GM18507 (cell line): Measurements from ENCODE around the gene VIPAS39.
"Not testable (repeated sequence)": the region's sequence is repeated elsewhere in the genome, so short reads cannot be mapped to it uniquely, and the experiment has no call there.

ENCODE experiments used
- DNase-seq: peaks from one replicate; pipeline ENCODE4 v3.0.0; 2011; ENCODE audit warnings: low read depth; ENCODE audit not compliant: insufficient read length; ENCODE audit errors: extremely low spot score
- FAIRE-seq: peaks from 2 replicates; lab custom pipeline; 2011; peaks lifted over from hg19 to GRCh38; lab: Jason Lieb, UNC

The VIPAS39 gene

GRCh38 chr14:77415403-77416030 is 41.9 kb downstream of the VIPAS39 start:
- not testable (repeated sequence) for DNase-seq, FAIRE-seq

GRCh38 chr14:77409131-77409533 is 48.3 kb downstream of the VIPAS39 start:
- FAIRE-seq (no peak), DNase-seq (no peak)

GRCh38 chr14:77407158-77407557 is 50.2 kb downstream of the VIPAS39 start:
- no peak for FAIRE-seq
- DNase-seq, result no peak

DNA sequence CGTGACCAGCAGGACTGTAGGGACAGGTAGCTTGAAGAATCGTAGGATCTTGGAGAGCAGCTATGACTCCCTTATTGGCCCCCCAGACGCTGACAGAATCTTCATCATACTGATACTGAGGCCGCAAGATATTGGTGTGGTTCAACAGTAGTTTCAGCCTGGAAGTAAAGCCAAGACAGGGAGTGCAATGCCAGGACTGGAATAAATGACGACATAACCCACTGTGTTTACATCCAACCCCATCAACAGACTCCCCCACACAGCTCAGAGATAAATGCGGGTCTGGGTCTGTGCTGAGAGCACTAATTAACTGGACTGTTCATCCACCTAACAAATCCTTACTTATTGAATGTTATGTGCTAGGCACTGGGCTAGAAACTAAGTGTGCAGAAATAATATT is 50.7 kb downstream of the VIPAS39 start:
- FAIRE-seq (no peak), DNase-seq (no peak)

DNA sequence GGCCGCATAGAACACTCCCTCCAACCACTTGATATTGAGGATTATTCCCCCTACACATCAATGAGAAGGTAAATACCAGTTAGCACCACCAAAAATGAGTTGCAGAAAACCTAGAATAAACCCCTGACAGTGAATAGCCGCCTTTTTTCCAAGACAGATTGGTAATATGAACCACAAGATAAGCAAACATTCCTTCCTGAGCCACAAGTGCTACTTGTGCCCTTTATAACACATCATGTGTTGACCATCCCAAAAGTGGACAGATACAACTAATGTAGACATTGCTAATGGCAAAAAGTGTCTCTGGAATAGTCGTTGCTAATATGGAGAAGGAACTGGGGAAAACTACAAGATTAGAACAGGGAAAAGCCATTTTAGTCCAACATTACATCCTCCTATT is 51.3 kb downstream of the VIPAS39 start:
- no peak for DNase-seq
- no peak for FAIRE-seq

DNA sequence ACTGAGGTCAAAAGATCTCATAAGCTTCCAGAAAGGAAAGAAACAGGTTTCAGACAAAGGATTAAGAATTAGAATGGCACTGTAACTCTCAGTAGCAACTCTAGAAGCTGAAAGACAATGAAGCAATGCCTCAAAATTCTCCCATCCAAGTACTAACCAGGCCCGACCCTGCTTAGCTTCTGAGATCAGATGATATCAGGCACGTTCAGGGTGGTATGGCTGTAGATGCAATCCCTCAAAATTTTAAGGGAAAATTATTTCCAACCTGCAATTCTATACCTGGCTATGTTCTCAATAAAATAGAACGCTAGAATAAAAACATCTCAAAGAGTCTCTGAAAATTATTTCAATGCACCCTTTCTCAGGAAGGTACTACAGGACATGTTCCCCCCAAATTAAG is 53.6 kb downstream of the VIPAS39 start:
- DNase-seq (no peak), FAIRE-seq (no peak)

GRCh38 chr14:77400216-77400615 is 57.2 kb downstream of the VIPAS39 start:
- no peak for DNase-seq
- no peak for FAIRE-seq

DNA sequence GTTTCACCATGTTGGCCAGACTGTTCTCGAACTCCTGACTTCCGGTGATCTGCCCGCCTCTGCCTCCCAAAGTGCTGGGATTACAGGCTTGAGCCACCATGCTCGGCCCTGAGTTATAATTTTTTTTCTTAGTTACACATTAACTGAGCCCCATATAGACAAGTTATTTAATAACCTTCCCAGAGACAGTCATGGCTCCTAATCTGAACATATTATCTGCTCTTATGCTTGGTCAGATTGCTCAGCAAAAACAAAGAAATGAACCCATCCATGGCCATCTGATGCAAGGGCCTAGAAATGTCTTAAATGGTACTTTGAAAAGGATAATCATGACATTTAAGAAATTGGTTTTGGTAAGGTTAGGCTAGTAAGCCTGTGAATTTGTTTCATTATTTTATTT is 67.2 kb downstream of the VIPAS39 start:
- FAIRE-seq (no peak), DNase-seq (no peak)

DNA sequence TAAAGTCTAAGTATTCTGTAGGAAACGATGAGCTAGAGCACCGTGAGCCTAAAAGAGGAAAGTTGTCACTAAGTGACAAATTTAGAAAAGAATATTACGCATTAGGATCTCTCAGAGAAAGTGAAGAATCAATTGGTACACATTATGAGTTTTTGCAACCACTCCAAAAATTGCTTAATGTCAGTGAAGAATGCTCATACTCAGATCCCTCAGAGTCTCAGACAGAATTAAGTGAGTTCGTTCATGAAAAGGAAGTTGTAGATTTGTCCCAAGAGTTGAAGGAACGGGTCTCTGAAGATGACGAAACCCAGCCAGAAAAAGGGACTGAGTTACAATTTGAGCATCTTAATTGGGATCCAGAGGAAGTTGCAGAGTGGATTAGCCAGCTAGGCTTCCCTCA is 78.7 kb downstream of the VIPAS39 start:
- no peak for FAIRE-seq
- no peak for DNase-seq

DNA sequence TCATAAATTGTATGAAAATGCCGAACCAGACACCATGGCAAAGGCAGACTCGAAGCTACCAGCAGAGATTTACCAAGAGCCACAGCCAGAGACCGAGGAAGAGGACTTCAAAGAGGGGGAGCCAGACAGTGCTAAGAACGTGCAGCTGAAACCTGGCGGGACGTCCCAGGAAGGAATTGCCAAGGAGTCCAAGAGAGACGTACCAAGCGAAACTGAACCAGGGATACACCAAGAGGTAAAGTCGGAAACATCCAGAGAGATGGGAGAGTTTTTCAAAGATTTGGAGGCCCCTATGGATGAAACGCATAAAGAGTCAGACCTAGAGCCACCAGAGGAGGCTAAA is 79.9 kb downstream of the VIPAS39 start:
- DNase-seq, result no peak
- no peak for FAIRE-seq

- DNase-seq, result peak; percentile 81
- FAIRE-seq, result peak; percentile 93
These were observed 80.5 kb downstream of the VIPAS39 start, which contains the start of the genes SAMD15 and TMED8 for GRCh38 chr14:77376771-77377501. SAMD15 (plus strand) TSS chr14:77377379; CDS start chr14:77377419, 40 bp downstream. TMED8 (minus strand) TSS chr14:77377094; CDS start chr14:77377053, 41 bp downstream.
